ENCODE results near the gene APBB1. TPM values are rescaled to one million over a fixed set of nuclear protein-coding genes. Genes with fewer than 3 reads are reported as not detected.

APBB1 gene
- total and polyA plus RNA-seq, 5 donors from 2014 or later, result 89.0 to 134 (median 113) TPM

Other genes with a start within 250 kb of the APBB1 start
- not detected for gene OR52B2, start 248.8 kb downstream of the APBB1 start, total RNA-seq
- not detected for gene OR52B2, start 248.8 kb downstream of the APBB1 start, polyA plus RNA-seq
- gene OR52W1, start 219.9 kb downstream of the APBB1 start, total RNA-seq, result not detected
- not detected for gene OR52W1, start 219.9 kb downstream of the APBB1 start, polyA plus RNA-seq
- not detected for gene C11orf42, start 213.5 kb downstream of the APBB1 start, total RNA-seq
- not detected for gene C11orf42, start 213.5 kb downstream of the APBB1 start, polyA plus RNA-seq
- gene FHIP1B, start 184.5 kb downstream of the APBB1 start, total RNA-seq, result 30.7 TPM
- gene FHIP1B, start 184.5 kb downstream of the APBB1 start, polyA plus RNA-seq, result 10 to 100 TPM; 10.2 to 12.5 (median 10.3) TPM
- 0.20 TPM for gene CNGA4, start 180.0 kb downstream of the APBB1 start, total RNA-seq
- gene CNGA4, start 180.0 kb downstream of the APBB1 start, polyA plus RNA-seq, result not detected
- gene CCKBR, start 159.3 kb downstream of the APBB1 start, total RNA-seq, result not detected
- not detected for gene CCKBR, start 159.3 kb downstream of the APBB1 start, polyA plus RNA-seq
- gene CAVIN3, start 98.6 kb downstream of the APBB1 start, total RNA-seq, result 0.79 TPM
- 1 to 10 TPM; 1.0 to 4.3 (median 1.5) TPM for gene CAVIN3, start 98.6 kb downstream of the APBB1 start, polyA plus RNA-seq
- gene SMPD1, start 28.6 kb downstream of the APBB1 start, total RNA-seq, result 43.7 TPM
- gene SMPD1, start 28.6 kb downstream of the APBB1 start, polyA plus RNA-seq, result 10 to 100 TPM; 11.4 to 15.7 (median 13.3) TPM
- 1.5 TPM for gene HPX, start 21.9 kb upstream of the APBB1 start, total RNA-seq
- gene HPX, start 21.9 kb upstream of the APBB1 start, polyA plus RNA-seq, result not detected
- gene TRIM3, start 54.8 kb upstream of the APBB1 start, total RNA-seq, result 16.4 TPM
- 1 to 10 TPM in 3 of 4 donors, under 1 TPM in 1; 0.91 to 2.7 (median 1.9) TPM for gene TRIM3, start 54.8 kb upstream of the APBB1 start, polyA plus RNA-seq
- gene ARFIP2, start 62.2 kb upstream of the APBB1 start, total RNA-seq, result 45.4 TPM
- 10 to 100 TPM; 33.0 to 38.3 (median 35.6) TPM for gene ARFIP2, start 62.2 kb upstream of the APBB1 start, polyA plus RNA-seq
- 49.8 TPM for gene TIMM10B, start 62.4 kb upstream of the APBB1 start, total RNA-seq
- gene TIMM10B, start 62.4 kb upstream of the APBB1 start, polyA plus RNA-seq, result 10 to 100 TPM; 24.5 to 47.9 (median 33.4) TPM
- 32.7 TPM for gene DNHD1, start 78.2 kb upstream of the APBB1 start, total RNA-seq
- gene DNHD1, start 78.2 kb upstream of the APBB1 start, polyA plus RNA-seq, result 1 to 10 TPM in 3 of 4 donors, under 1 TPM in 1; 0.65 to 1.6 (median 1.4) TPM
- 21.0 TPM for gene RRP8, start 184.5 kb upstream of the APBB1 start, total RNA-seq
- gene RRP8, start 184.5 kb upstream of the APBB1 start, polyA plus RNA-seq, result 10 to 100 TPM; 22.5 to 30.9 (median 25.7) TPM
- 62.9 TPM for gene ILK, start 184.7 kb upstream of the APBB1 start, total RNA-seq
- gene ILK, start 184.7 kb upstream of the APBB1 start, polyA plus RNA-seq, result 100 to 1,000 TPM in 2 of 4 donors, 10 to 100 TPM in 2; 92.8 to 141 (median 115) TPM
- gene TAF10, start 193.1 kb upstream of the APBB1 start, total RNA-seq, result 125 TPM
- 100 to 1,000 TPM; 254 to 386 (median 265) TPM for gene TAF10, start 193.1 kb upstream of the APBB1 start, polyA plus RNA-seq
- gene TPP1, start 200.3 kb upstream of the APBB1 start, total RNA-seq, result 100 TPM
- gene TPP1, start 200.3 kb upstream of the APBB1 start, polyA plus RNA-seq, result 100 to 1,000 TPM; 135 to 165 (median 137) TPM
- 2.4 TPM for gene DCHS1, start 236.7 kb upstream of the APBB1 start, total RNA-seq
- gene DCHS1, start 236.7 kb upstream of the APBB1 start, polyA plus RNA-seq, result 1 to 10 TPM in 2 of 4 donors, under 1 TPM in 2; 0.49 to 1.6 (median 1.0) TPM